ENCODE results near the gene NDUFAF2. TPM values are rescaled to one million over a fixed set of nuclear protein-coding genes. Genes with fewer than 3 reads are reported as not detected.
"Not testable (repeated sequence)": the region's sequence is repeated elsewhere in the genome, so short reads cannot be mapped to it uniquely, and the experiment has no call there.

Gene NDUFAF2
- total RNA-seq, 1 donor from 2014 or later = 38.3 TPM

GRCh38 chr5:61026004-61026403, 81.0 kb downstream of the NDUFAF2 start:
- no peaks in the 10 kb centered on the region for H3K9me3 ChIP-seq
- no peaks in the 10 kb centered on the region for H3K36me3 ChIP-seq
- no peak overlapping the region for H3K4me3 ChIP-seq
- DNase-seq (ENCODE audit: low spot score in 2 of 2) = no peak
- no peak overlapping the region for H3K27ac ChIP-seq
- no peaks in the 10 kb centered on the region for H3K27me3 ChIP-seq
- intact Hi-C loops (cut with DNase I) = no loop called here
- H3K4me1 ChIP-seq = peaks cover 0 to 30% of the 10 kb centered on the region in 2 donors
- no peak for TF ChIP-seq CTCF (IDR thresholded peaks at IDR 0.05)

- Histone ChIP-seq H3K36me3 (no peaks in the 10 kb centered on the region), H3K4me1 (peaks cover 0 to 26% of the 10 kb centered on the region in 2 donors), H3K27ac (no peak overlapping the region), H3K9me3 (no peaks in the 10 kb centered on the region), H3K27me3 (no peaks in the 10 kb centered on the region), H3K4me3 (no peak overlapping the region)
- no peak for TF ChIP-seq CTCF (IDR thresholded peaks at IDR 0.05)
- no peak for DNase-seq (ENCODE audit: low spot score in 2 of 2)
- intact Hi-C loops (cut with DNase I) = no loop called here
Observed at GRCh38 chr5:61028382-61028781, 83.4 kb downstream of the NDUFAF2 start.

- intact Hi-C loops (cut with DNase I) = no loop called here
- H3K27ac ChIP-seq = peak overlapping the region; percentile 29 to 48
- H3K36me3 ChIP-seq = no peaks in the 10 kb centered on the region
- TF ChIP-seq CTCF (IDR thresholded peaks at IDR 0.05) = no peak
- no peak overlapping the region for H3K4me3 ChIP-seq
- H3K27me3 ChIP-seq = no peaks in the 10 kb centered on the region
- no peaks in the 10 kb centered on the region for H3K9me3 ChIP-seq
- H3K4me1 ChIP-seq = peaks cover 0 to 19% of the 10 kb centered on the region in 2 donors
- DNase-seq (ENCODE audit: low spot score in 2 of 2) = no peak
Observed at GRCh38 chr5:61029456-61030162, 84.6 kb downstream of the NDUFAF2 start.

GRCh38 chr5:61030163-61030482, 85.1 kb downstream of the NDUFAF2 start:
- intact Hi-C loops (cut with DNase I) = no loop called here
- H3K4me1 ChIP-seq = peaks cover 0 to 19% of the 10 kb centered on the region in 2 donors
- peak overlapping the region; percentile 29 to 48 for H3K27ac ChIP-seq
- no peaks in the 10 kb centered on the region for H3K9me3 ChIP-seq
- no peaks in the 10 kb centered on the region for H3K27me3 ChIP-seq
- TF ChIP-seq CTCF (IDR thresholded peaks at IDR 0.05) = no peak
- H3K4me3 ChIP-seq = no peak overlapping the region
- no peak for DNase-seq (ENCODE audit: low spot score in 2 of 2)
- no peaks in the 10 kb centered on the region for H3K36me3 ChIP-seq

- H3K36me3 ChIP-seq; H3K27me3 ChIP-seq; H3K4me3 ChIP-seq; H3K9me3 ChIP-seq; H3K27ac ChIP-seq; DNase-seq (ENCODE audit: low spot score in 2 of 2); intact Hi-C loops (cut with DNase I): not testable (repeated sequence)
- H3K4me1 ChIP-seq = peaks cover 0 to 12% of the 10 kb centered on the region in 2 donors
Observed at GRCh38 chr5:61031301-61031700, 86.3 kb downstream of the NDUFAF2 start.

- TF ChIP-seq CTCF (IDR thresholded peaks at IDR 0.05) = no peak
- Histone ChIP-seq H3K9me3 (peaks cover 0 to 4% of the 10 kb centered on the region in 2 donors), H3K4me3 (no peak overlapping the region), H3K27ac (no peak overlapping the region), H3K36me3 (no peaks in the 10 kb centered on the region), H3K27me3 (no peaks in the 10 kb centered on the region), H3K4me1 (no peaks in the 10 kb centered on the region)
- no peak for DNase-seq (ENCODE audit: low spot score in 2 of 2)
- intact Hi-C loops (cut with DNase I) = no loop called here
Observed at GRCh38 chr5:61044545-61044944, 99.5 kb downstream of the NDUFAF2 start.
